ENCODE measurements around the gene DNAJC16.

- no peak for TF ChIP-seq POLR2A (IDR thresholded peaks at IDR 0.05)
- TF ChIP-seq CTCF (IDR thresholded peaks at IDR 0.05), result no peak
These were observed 17.2 kb downstream of the DNAJC16 start for GRCh38 chr1:15543589-15544568.
